Measurements from ENCODE around the gene HAPLN2.
"Not testable (repeated sequence)": the region's sequence is repeated elsewhere in the genome, so short reads cannot be mapped to it uniquely, and the experiment has no call there.

HAPLN2 gene

GRCh38 chr1:156623946-156624813, 5.0 kb downstream of the HAPLN2 start:
- peak; percentile 59 for DNase-seq

GRCh38 chr1:156624814-156625435, 5.7 kb downstream of the HAPLN2 start:
- DNase-seq, result no peak

GRCh38 chr1:156625436-156626078, 6.3 kb downstream of the HAPLN2 start:
- peak; percentile 66 for DNase-seq

GRCh38 chr1:156626079-156626438, 6.8 kb downstream of the HAPLN2 start:
- DNase-seq, result no peak

- DNase-seq, result peak; percentile 51
Measured at GRCh38 chr1:156627313-156627880, 8.2 kb downstream of the HAPLN2 start.

- no peak for DNase-seq
Measured at GRCh38 chr1:156629823-156630449, 10.7 kb downstream of the HAPLN2 start.

GRCh38 chr1:156631152-156631551, 11.9 kb downstream of the HAPLN2 start:
- DNase-seq, result not testable (repeated sequence)

GRCh38 chr1:156632355-156632754, 13.1 kb downstream of the HAPLN2 start:
- DNase-seq, result no peak

- no peak for DNase-seq
Measured at GRCh38 chr1:156638189-156638985, 19.2 kb downstream of the HAPLN2 start.

GRCh38 chr1:156639601-156640101, 20.4 kb downstream of the HAPLN2 start:
- DNase-seq, result no peak

- DNase-seq, result no peak
Measured at GRCh38 chr1:156640842-156641706, 21.9 kb downstream of the HAPLN2 start.

GRCh38 chr1:156641761-156642264, 22.6 kb downstream of the HAPLN2 start, which contains the start of gene BCAN:
Gene BCAN (plus strand): TSS chr1:156642117. CDS start chr1:156646055, 3,938 bp downstream.
- DNase-seq, result no peak

- no peak for DNase-seq
Measured at GRCh38 chr1:156642265-156643048, 23.2 kb downstream of the HAPLN2 start.

- DNase-seq, result no peak
Measured at GRCh38 chr1:156643049-156643777, 24.0 kb downstream of the HAPLN2 start.

- DNase-seq, result peak; percentile 71
Measured at GRCh38 chr1:156643778-156644092, 24.5 kb downstream of the HAPLN2 start.

GRCh38 chr1:156644146-156644545, 24.9 kb downstream of the HAPLN2 start:
- no peak for DNase-seq

- no peak for DNase-seq
Measured at GRCh38 chr1:156644640-156645039, 25.4 kb downstream of the HAPLN2 start.

- DNase-seq, result no peak
Measured at GRCh38 chr1:156645056-156645455, 25.8 kb downstream of the HAPLN2 start.

- DNase-seq, result no peak
Measured at GRCh38 chr1:156645666-156646065, 26.5 kb downstream of the HAPLN2 start.
